Right kidney (tissue), 1 donor: ENCODE data around the gene EIF2S2.

Source experiments
- DNase-seq: peaks from one replicate; pipeline ENCODE4 v3.0.0-alpha.2; 2016

Gene EIF2S2

GRCh38 chr20:34064286-34064685 lies 47.8 kb downstream of the EIF2S2 start:
- DNase-seq, result no peak

GRCh38 chr20:34062570-34063482 lies 49.2 kb downstream of the EIF2S2 start:
- DNase-seq, result no peak

DNA sequence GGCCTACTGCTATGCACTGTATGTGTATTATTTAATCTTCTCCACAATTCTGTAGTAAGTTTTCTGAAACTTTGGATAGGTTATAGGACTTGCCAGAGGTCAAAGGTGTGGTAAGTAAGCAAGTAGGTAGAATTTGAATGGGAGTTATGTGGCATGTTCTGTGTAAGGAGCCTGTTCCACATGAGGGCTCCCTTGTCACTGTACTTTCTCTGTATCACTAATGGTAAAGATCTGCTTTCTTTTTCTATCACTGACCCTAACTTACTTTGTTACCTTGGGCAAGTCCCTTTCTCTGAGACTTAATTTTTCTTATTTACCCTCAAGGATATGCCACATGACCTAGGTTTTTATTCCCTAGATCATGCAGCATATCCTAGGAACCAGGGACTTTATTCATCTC lies 50.3 kb downstream of the EIF2S2 start:
- DNase-seq, result no peak

- DNase-seq, result no peak
These were observed 51.1 kb downstream of the EIF2S2 start for GRCh38 chr20:34060970-34061369.

GRCh38 chr20:34058831-34059230 lies 53.2 kb downstream of the EIF2S2 start:
- DNase-seq, result no peak

DNA sequence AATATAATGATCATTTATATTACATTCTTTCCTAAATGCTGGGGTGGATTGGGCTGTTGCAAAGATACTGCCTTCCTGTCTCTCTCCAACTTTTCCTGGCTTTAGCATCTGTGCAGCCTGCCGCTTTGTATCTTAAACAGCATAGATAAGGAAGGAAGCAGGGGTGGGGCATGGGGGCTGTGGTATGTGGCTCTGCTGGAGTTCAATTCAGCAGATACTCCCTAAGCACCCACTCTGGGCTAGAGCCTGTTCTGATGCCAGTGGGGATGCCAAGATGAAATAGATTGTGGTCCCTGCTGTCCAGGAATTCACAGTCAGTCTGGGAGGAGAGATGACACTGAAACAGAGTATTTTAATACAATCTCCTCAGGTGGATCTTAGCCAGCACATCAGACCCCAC lies 56.8 kb downstream of the EIF2S2 start:
- DNase-seq, result no peak

- no peak for DNase-seq
These were observed 59.6 kb downstream of the EIF2S2 start for GRCh38 chr20:34052414-34052813.

DNA sequence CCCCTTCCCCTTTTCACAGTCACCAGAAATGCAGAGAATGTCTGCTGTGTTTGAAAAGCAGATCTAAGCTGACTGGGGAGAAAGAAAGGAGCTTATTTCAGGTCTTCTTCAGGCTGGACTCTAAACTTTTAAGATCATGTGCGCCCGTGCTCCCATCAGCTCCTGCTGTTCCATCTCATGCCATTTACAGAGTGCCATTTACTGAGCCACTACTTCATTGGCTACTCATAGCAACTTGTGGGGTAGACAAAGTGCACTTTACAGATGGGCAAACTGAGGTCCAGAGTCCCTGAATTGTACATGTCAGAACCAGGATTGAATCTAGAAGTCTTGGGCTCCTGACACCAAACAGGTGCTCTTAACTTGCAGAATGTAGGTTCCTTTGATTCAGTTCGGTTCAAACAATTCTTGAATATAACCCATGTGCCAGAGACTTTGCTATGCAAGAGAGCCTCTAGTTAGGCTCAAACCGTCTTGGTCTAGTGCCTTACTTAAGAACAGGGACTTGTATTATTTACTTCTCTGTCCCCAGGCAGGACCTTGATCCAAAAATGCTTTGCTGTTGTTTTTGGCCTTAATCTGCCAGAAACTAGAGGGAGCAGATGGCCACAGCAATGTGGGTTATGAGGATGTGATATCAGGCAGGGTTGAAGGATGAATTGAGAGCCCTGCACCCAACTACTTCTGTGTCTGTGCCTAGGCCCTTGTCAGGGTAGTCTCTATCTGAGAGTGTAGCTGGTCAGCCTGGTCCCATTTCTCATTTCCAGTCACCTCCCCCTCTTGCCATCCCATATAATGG lies 61.9 kb downstream of the EIF2S2 start:
- DNase-seq, result no peak

DNA sequence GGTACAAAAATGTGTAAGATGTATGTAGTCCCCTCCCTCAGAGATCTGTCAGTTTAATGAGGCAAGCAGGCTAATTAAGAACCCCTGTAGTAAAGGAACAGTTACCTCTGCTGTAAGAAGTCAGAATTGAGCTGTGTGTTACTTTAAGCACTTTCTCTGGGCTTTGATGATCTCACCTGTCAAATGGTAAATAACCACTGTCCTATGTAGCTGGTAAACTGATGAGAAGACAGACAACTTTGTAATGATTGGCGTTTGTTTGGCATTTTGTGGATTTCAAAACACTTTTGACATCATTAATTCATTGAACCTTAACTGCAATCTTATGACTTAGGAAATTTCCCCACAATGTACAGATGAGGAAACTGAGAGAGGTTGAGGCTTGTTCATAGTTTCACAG lies 62.7 kb downstream of the EIF2S2 start:
- DNase-seq, result no peak

DNA sequence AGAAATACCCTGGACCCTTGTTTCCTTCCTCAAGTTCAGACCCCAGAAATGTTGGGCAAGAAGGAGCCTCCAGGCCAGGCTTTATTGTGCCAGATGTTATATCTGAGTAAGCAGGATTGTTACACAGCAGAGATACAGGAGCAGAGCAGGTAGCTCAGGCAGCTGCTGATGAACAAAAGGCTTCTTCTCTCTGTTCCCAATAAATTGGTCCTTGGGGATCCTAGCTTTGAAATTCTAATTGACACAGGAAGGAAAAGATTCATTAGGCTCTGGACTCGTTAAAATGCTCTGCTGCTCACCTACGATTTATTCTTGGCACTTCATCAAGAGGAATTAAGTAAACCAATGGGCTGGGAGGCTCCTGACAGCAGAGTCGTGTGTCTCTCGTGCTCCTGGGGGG lies 64.1 kb downstream of the EIF2S2 start:
- no peak for DNase-seq

GRCh38 chr20:34047010-34047687 lies 64.9 kb downstream of the EIF2S2 start:
- no peak for DNase-seq

DNA sequence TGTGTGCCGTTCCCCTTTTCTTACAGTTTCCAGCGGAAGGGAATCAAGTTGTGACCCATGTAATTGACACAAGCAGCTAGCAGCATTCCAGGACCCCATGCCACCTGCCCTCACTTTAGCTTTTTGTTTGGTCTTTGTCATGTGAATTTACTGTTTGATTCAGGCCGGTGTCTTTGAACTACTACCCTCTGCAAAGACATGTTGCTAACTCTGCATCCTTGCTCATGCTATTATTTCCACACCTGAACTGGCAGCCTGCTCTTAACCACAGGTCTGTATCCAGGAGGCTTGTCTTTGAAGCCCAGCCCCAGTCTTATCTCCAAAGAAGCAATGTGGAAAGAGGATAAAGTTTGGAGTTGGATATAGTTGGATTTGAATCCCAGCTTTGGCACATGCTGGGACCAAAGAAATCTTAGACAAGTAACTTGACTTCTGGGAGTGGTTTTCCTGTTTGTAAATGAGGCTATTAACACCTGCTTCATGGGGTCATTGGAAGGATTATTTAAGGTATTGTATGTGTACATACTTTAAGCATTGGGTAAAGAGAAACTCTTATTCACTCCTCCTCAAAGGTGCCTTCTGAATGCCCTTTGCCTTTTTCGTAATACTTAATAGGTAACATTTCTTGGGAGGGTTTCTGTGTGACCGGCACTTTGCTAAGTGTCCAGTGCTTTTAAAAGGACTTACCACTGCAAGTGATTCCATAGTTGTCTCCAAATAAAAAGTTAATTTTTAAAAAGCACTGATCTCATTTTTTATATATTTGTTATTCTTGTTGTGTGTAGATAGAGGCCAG lies 65.9 kb downstream of the EIF2S2 start:
- no peak for DNase-seq

GRCh38 chr20:34045294-34045693 lies 66.7 kb downstream of the EIF2S2 start:
- DNase-seq, result no peak

DNA sequence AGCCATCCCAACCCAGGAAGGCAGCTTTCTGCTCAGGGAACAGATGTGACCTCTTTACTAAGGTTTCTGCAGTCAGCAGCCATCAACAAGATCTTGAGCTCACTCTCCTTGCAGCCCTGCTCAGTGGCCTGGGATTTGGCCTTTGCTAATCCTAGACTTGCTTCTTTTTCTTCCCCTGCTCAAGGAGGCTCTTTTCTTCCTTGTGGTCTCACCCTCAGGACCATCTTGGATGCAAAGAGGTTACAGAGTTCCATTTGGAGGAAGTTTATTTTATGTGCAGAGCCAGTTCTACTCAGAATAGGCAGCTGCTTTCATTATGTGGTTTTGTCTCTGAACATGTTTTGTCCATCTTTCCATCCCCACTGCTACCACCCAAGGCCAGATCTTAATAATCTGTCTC lies 69.0 kb downstream of the EIF2S2 start:
- no peak for DNase-seq

GRCh38 chr20:34042262-34042661 lies 69.8 kb downstream of the EIF2S2 start:
- DNase-seq, result no peak

- DNase-seq, result no peak
These were observed 70.8 kb downstream of the EIF2S2 start for GRCh38 chr20:34041226-34041625.

DNA sequence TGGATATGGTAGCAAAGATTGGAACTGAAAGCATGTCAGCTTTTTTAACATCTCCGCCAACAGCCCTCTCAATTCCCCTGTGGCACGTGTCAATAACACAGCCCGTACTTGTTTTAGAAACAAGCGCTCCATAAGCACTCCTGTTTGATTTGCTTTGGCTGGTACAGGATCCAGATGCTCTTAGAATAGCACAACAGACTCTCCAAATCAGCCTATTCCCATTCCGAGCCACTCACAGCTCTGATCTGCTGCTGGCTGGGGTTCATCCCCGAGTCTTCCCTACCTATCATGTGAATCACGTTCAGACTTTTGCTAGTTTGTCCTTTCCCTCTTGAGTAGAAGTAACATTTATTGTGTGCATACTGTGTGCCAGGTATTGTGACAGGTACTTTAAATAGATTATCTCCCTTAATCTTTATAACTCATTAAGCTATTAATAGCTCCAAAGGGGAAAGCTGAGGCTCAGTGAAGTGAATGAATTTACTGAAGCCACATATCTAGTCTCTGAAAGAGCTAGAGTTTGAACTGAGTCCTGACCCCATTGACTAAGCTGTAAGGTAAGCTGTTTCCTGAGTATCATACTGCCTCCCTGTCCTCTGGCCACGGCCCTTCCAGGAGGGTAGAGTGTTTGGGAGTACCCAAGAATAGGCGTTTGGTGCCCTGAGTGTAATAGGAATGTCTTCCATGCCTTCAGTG lies 71.6 kb downstream of the EIF2S2 start:
- DNase-seq, result no peak
